ENCODE measurements around the gene GBF1.

GRCh38 chr10:102410429-102411073, 165.2 kb downstream of the GBF1 start:
- TF ChIP-seq CTCF (IDR thresholded peaks at IDR 0.05) = no peak
- TF ChIP-seq POLR2A (IDR thresholded peaks at IDR 0.05) = no peak
- TF ChIP-seq POLR2AphosphoS5 (IDR thresholded peaks at IDR 0.05) = no peak
